ENCODE measurements around the gene MDM4. TPM values are rescaled to one million over a fixed set of nuclear protein-coding genes. Genes with fewer than 3 reads are reported as not detected.
A peak's percentile ranks its signal among the peaks of the same experiment; 100 is the strongest.

Gene MDM4, protein sequence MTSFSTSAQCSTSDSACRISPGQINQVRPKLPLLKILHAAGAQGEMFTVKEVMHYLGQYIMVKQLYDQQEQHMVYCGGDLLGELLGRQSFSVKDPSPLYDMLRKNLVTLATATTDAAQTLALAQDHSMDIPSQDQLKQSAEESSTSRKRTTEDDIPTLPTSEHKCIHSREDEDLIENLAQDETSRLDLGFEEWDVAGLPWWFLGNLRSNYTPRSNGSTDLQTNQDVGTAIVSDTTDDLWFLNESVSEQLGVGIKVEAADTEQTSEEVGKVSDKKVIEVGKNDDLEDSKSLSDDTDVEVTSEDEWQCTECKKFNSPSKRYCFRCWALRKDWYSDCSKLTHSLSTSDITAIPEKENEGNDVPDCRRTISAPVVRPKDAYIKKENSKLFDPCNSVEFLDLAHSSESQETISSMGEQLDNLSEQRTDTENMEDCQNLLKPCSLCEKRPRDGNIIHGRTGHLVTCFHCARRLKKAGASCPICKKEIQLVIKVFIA
- 100 to 1,000 TPM in 2 of 6 donors, 10 to 100 TPM in 4; 40.0 to 167 (median 69.2) TPM for total RNA-seq

DNA sequence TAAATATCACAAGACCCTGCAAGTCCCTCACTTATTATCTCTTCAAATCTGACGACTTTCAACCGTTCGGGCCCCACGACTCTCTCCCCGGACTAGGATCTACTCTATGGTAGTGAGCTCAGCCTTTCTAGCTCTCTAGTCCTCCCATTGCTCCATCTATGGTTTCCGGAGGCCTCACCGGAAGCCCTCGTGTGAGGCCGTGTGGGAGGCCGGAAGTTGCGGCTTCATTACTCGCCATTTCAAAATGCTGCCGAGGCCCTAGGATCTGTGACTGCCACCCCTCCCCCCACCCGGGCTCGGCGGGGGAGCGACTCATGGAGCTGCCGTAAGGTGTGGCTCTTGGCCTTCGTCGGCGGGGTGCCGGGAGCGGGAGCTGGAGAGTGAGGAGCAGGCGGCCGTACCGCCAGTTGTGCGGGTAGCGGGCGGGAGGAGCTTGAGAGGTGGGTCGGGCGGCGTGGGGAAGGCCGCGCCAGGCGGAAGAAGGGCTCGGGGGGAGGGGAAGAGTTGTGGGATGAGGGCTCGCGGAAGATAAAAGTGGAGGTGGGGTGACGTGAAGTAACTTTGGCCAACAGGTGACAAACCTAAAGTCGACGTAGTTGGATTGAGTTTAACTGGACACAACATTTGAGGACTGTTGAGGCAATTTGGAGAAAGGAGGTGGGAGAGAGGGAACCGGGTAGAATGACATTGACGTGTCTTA is at the start of gene MDM4:
Gene MDM4 (plus strand): TSS at position 227 of the 700 bp plus-strand sequence. CDS start 9,113 bp downstream, outside the sequence.
- peak in 2 of 4 donors; percentile 12 to 50 for TF ChIP-seq EP300 (IDR thresholded peaks at IDR 0.05)
- peak; percentile 90 to 94 for TF ChIP-seq POLR2AphosphoS5 (IDR thresholded peaks at IDR 0.05)
- TF ChIP-seq, protein P1, sequence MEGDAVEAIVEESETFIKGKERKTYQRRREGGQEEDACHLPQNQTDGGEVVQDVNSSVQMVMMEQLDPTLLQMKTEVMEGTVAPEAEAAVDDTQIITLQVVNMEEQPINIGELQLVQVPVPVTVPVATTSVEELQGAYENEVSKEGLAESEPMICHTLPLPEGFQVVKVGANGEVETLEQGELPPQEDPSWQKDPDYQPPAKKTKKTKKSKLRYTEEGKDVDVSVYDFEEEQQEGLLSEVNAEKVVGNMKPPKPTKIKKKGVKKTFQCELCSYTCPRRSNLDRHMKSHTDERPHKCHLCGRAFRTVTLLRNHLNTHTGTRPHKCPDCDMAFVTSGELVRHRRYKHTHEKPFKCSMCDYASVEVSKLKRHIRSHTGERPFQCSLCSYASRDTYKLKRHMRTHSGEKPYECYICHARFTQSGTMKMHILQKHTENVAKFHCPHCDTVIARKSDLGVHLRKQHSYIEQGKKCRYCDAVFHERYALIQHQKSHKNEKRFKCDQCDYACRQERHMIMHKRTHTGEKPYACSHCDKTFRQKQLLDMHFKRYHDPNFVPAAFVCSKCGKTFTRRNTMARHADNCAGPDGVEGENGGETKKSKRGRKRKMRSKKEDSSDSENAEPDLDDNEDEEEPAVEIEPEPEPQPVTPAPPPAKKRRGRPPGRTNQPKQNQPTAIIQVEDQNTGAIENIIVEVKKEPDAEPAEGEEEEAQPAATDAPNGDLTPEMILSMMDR (IDR thresholded peaks at IDR 0.05), result peak in 2 of 6 experiments; percentile 15 to 18
- peak in 3 of 4 donors; percentile 63 to 92 (median 82) for TF ChIP-seq POLR2A (IDR thresholded peaks at IDR 0.05)
- H3K9me3 ChIP-seq, result no peaks in the 10 kb centered on the region
- peaks cover 35 to 42% (median 39%) of the 10 kb centered on the region in 4 donors for H3K4me1 ChIP-seq
- H3K27ac ChIP-seq, result peak within 1 kb of the TSS; percentile 94 to 99 (median 97)
- DNase-seq, result peak; percentile 94 to 96
- peak; percentile 98 for ATAC-seq (ENCODE audit: low FRiP score in 2 of 2)
- peaks cover 0 to 14% (median 4%) of the 10 kb centered on the region in 4 donors for H3K36me3 ChIP-seq
- H3K4me3 ChIP-seq, result peak within 1 kb of the TSS; percentile 45 to 90 (median 82)
- WGBS, 2 donors, result 0 to 1% methylated on average over 31 to 36 of the region's 43 CpGs
- H3K27me3 ChIP-seq, result no peaks in the 10 kb centered on the region

DNA sequence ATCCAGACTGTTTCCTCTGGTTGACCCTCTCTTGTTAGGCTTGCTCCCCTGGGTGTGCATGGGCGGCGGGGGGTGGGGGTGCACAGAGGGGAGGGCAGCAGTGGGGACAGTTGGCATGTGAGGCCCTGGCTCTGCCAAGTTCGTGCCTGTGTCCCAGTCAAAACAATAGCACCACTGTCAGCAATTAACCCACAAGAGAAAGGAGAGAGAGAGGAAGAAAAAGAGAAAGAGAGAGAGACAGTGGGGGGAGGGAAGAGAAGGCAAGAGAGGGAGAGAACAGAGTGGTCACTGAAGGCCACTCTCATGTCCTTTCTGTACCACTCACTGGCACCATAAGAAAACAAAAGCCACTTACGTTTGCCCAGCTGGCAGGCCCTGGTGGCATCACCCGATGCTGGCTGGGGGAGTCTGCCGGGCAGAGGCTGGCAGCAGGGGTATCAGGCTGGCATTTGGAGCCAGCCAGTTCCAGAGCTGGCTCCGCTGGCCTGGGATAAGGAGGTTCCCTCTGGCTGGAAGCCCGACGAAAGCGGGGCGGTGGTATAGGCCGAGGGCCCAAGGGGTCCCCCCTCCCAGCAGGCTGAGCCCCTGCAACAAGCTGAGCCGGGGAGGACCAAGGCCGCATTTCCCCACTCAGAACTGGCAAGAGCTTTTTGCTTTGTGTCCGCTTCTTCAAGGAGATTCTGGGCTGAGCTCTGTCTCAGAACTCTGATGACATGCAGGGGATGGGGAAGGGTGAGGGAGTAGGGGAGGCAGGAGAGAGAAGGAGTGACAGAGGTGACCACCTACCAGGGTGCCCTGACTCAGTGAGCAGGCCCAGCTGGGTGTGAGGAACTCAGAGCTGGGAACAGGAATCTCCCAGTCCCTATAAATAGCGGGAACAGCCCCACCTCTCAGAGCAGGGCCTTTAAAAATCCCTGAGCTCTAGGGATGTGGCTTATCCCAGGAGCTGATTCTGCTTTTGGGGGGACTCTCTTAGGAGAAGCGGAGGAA is 49.5 kb upstream of the MDM4 start:
- Histone ChIP-seq H3K4me3 (peak overlapping the region in 1 of 4 donors; percentile 8), H3K4me1 (peaks cover 56 to 63% (median 58%) of the 10 kb centered on the region in 4 donors), H3K27me3 (no peaks in the 10 kb centered on the region), H3K9me3 (no peaks in the 10 kb centered on the region), H3K27ac (peak overlapping the region; percentile 69 to 85 (median 76)), H3K36me3 (peaks cover 0 to 12% (median 7%) of the 10 kb centered on the region in 4 donors)
- DNase-seq (no peak), ATAC-seq (ENCODE audit: low FRiP score in 2 of 2) (no peak)
- WGBS, 2 donors, result 65 to 71% methylated on average over 16 to 17 of the region's 17 CpGs
- TF ChIP-seq EP300 (IDR thresholded peaks at IDR 0.05) (no peak), POLR2A (IDR thresholded peaks at IDR 0.05) (no peak)
- TF ChIP-seq, protein P1 (IDR thresholded peaks at IDR 0.05), result no peak

DNA sequence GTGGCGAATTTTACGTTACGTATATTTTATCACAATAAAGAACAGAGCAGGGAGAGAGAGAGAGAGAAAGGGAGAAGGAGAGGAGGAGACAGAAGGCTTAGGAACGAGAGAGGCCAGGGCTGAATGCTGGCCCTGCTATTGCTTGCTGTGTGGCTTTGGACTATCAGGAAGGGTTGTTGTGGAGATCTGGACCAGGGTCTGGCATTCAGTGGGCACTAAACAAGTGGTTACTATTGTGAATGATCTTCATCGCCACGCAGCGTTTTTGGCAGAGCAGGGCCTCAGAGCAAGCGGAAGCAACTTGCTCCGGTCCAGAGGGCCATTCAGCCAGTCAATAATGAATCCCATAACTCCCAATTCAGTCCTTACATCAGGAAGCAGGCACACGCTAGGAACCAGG is 48.0 kb upstream of the MDM4 start:
- peaks cover 0 to 10% (median 7%) of the 10 kb centered on the region in 4 donors for H3K36me3 ChIP-seq
- 75 to 86% methylated on average over 7 to 10 of the region's 10 CpGs for WGBS, 2 donors
- TF ChIP-seq EP300 (IDR thresholded peaks at IDR 0.05) (no peak), POLR2A (IDR thresholded peaks at IDR 0.05) (no peak)
- TF ChIP-seq, protein P1 (IDR thresholded peaks at IDR 0.05), result no peak

DNA sequence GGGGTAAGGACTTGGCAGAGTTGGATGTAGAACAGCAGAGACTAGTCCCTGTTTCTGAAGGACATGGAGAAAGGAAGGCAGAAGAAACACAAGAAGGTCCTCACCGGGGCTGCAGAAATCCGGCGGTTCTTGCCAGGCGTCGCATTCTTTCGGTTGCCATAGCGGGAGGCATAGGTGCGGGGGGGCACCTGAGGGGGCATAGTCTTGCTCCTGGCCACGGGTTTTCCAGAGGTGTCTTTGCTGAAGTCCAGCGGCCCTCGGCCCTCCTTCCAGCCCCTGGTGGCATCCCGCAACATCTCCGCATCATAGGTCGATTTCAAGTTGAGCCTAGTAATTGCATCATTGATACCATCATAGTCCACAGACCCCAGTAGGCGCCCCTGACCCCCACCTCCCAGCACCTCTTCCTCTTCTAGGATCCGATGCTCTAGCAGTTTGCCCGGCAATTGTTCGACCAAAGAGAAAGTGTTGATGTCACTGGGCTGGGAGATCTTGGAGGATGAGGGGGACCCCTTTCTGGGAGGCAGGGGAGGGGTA is 47.4 kb upstream of the MDM4 start:
- no peak for ATAC-seq (ENCODE audit: low FRiP score in 2 of 2)
- H3K27me3 ChIP-seq, result no peaks in the 10 kb centered on the region
- no peaks in the 10 kb centered on the region for H3K9me3 ChIP-seq
- H3K4me3 ChIP-seq, result no peak overlapping the region
- H3K4me1 ChIP-seq, result peaks cover 36 to 42% (median 40%) of the 10 kb centered on the region in 4 donors
- DNase-seq, result no peak
- H3K36me3 ChIP-seq, result peaks cover 0 to 10% (median 5%) of the 10 kb centered on the region in 4 donors
- WGBS, 2 donors, result 87 to 89% methylated on average over 18 of the region's 18 CpGs
- peak overlapping the region; percentile 15 to 65 (median 41) for H3K27ac ChIP-seq
- TF ChIP-seq POLR2AphosphoS5 (IDR thresholded peaks at IDR 0.05) (no peak), POLR2A (IDR thresholded peaks at IDR 0.05) (no peak), EP300 (IDR thresholded peaks at IDR 0.05) (no peak)
- TF ChIP-seq, protein P1 (IDR thresholded peaks at IDR 0.05), result no peak

More for the DNA sequence above, 48.0 kb upstream of the MDM4 start:
- Histone ChIP-seq H3K27ac (peak overlapping the region; percentile 15 to 65 (median 41)), H3K4me3 (no peak overlapping the region), H3K4me1 (peaks cover 42 to 48% (median 43%) of the 10 kb centered on the region in 4 donors), H3K9me3 (no peaks in the 10 kb centered on the region), H3K27me3 (no peaks in the 10 kb centered on the region)
- ATAC-seq (ENCODE audit: low FRiP score in 2 of 2) (no peak), DNase-seq (no peak)

All from upper lobe of left lung (tissue), 6 donors.